ENCODE results near the gene HHATL. TPM values are rescaled to one million over a fixed set of nuclear protein-coding genes. Genes with fewer than 3 reads are reported as not detected.

Gene HHATL
- total and polyA plus RNA-seq, 7 donors = 37.0 to 276 (median 166) TPM

DNA sequence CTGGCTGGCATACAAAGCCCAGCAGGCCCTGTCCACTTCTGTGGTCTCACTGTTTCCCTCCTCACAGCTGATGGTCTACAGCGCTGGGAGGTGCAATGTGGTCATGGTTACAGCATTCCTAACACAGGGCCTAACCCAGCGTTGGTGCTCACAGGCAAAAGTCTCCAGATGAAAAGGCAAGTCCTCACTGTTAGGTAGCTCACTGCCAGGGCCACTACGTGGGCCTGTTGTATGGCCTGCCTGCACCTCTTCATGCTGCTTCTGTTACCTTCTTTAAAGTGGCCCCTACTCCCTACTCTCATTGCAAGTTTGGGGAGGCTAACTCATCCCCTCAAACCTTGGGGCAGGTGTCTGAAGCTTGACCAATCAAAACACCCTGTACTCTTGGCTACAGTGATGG lies 39.2 kb upstream of the HHATL start:
- TF ChIP-seq CTCF (IDR thresholded peaks at IDR 0.05) = no peak
- peaks cover 41% of the 10 kb centered on the region for H3K4me1 ChIP-seq
- H3K27ac ChIP-seq = peak overlapping the region; percentile 95
- DNase-seq = no peak
- H3K4me3 ChIP-seq = no peak overlapping the region
- intact Hi-C loops (cut with DNase I) = loop anchor here in 1 of 2 donors (2.0 to 10.0 kb wide), 2 partner anchors 39 to 87 kb away; partner anchors contain the start of genes HHATL and ZBTB47
- 73 to 77% (median 74%) methylated on average over 3 of the region's 3 CpGs for WGBS, 3 donors
- ATAC-seq = no peak
- no peaks in the 10 kb centered on the region for H3K27me3 ChIP-seq (ENCODE audit: insufficient read depth in 3 of 3, low read length in 2 of 3)
- H3K36me3 ChIP-seq (ENCODE audit: insufficient read depth in 1 of 2, low read depth in 1 of 2) = no peaks in the 10 kb centered on the region
- no peaks in the 10 kb centered on the region for H3K9me3 ChIP-seq

DNA sequence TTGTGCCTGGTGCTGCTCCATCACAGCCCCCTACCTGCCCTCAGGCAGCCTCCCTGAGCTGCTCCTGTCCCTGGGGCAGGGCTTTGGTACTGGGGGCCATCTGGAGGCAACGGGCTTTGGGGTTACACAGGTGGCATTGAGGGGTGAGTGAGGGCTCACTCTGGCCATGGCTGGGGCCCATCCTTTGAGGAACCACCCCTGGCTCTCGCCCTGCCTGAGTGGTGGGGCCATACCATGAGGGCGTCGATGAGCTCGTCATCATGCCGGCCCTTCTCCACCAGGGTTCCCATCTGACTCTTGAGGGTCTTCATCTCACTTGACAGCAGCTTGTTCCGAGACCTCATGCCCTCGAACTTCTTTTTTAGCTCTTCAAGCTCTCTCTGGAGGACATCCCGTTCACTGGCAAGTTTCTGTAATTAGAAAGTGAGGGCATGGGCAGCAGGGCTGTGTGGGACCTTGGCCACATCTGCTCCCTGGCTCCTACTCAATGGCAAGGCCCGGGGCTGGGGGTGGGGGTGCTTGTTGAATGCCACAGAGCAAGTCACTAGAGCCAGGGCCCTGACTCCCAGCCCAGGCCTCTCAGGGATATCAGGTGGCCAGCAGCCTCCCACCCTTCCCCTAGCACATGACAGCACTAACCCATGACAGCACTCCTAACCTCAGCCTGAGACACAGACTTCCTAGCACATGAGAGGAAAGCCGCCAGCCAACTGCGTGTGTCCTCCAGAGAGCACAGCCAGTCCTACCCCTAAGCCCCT lies 37.0 kb upstream of the HHATL start:
- WGBS, 3 donors = 36 to 47% (median 40%) methylated on average over 12 of the region's 12 CpGs
- Histone ChIP-seq H3K27me3 (ENCODE audit: insufficient read depth in 3 of 3, low read length in 2 of 3) (no peaks in the 10 kb centered on the region), H3K27ac (peak overlapping the region; percentile 95), H3K9me3 (no peaks in the 10 kb centered on the region), H3K4me1 (peaks cover 34% of the 10 kb centered on the region), H3K36me3 (ENCODE audit: insufficient read depth in 1 of 2, low read depth in 1 of 2) (no peaks in the 10 kb centered on the region), H3K4me3 (no peak overlapping the region)
- DNase-seq (peak; percentile 89 to 98), ATAC-seq (peak; percentile 92 to 96 (median 96))
- no peak for TF ChIP-seq CTCF (IDR thresholded peaks at IDR 0.05)
- intact Hi-C loops (cut with DNase I) = loop anchor here (1.0 to 10.0 kb wide), 3 partner anchors 37 to 85 kb away; partner anchors contain the start of genes HHATL (in 2 of the 2) and ZBTB47 (in 1 of the 2)

GRCh38 chr3:42736531-42736930 lies 33.9 kb upstream of the HHATL start:
- TF ChIP-seq CTCF (IDR thresholded peaks at IDR 0.05) = no peak
- no peaks in the 10 kb centered on the region for H3K9me3 ChIP-seq
- intact Hi-C loops (cut with DNase I) = no loop called here
- no peaks in the 10 kb centered on the region for H3K27me3 ChIP-seq (ENCODE audit: insufficient read depth in 3 of 3, low read length in 2 of 3)
- H3K27ac ChIP-seq = no peak overlapping the region
- DNase-seq (no peak), ATAC-seq (no peak)
- no peaks in the 10 kb centered on the region for H3K36me3 ChIP-seq (ENCODE audit: insufficient read depth in 1 of 2, low read depth in 1 of 2)
- WGBS, 3 donors = 67 to 88% (median 67%) methylated on average over 6 of the region's 6 CpGs
- peaks cover 28% of the 10 kb centered on the region for H3K4me1 ChIP-seq
- no peak overlapping the region for H3K4me3 ChIP-seq

DNA sequence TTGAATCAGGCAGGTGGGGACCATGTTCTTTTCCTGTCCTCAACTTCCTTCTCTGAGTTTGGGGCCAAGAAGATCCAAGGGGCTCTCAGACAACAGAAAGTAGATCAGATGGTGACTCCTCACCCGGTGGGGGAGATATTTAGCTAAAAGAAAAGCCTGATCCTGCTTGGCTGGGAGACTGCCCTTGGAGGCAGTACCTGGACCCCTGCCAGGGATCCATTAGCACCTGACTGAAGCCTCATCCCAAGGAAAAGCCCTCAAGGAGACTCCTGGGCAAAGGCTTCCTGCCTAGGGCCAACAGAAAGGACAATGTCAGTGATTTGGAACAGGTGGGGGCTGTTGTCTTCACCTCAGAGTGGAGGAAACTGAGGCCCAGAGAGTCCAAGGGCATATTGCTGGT lies 33.5 kb upstream of the HHATL start:
- H3K36me3 ChIP-seq (ENCODE audit: insufficient read depth in 1 of 2, low read depth in 1 of 2) = no peaks in the 10 kb centered on the region
- TF ChIP-seq CTCF (IDR thresholded peaks at IDR 0.05) = no peak
- intact Hi-C loops (cut with DNase I) = no loop called here
- no peak overlapping the region for H3K27ac ChIP-seq
- peaks cover 25% of the 10 kb centered on the region for H3K4me1 ChIP-seq
- WGBS, 3 donors = 9 to 48% (median 10%) methylated on average over 1 of the region's 1 CpG
- no peak for ATAC-seq
- no peaks in the 10 kb centered on the region for H3K9me3 ChIP-seq
- H3K27me3 ChIP-seq (ENCODE audit: insufficient read depth in 3 of 3, low read length in 2 of 3) = no peaks in the 10 kb centered on the region
- DNase-seq = no peak
- H3K4me3 ChIP-seq = no peak overlapping the region

All from psoas muscle (tissue), 8 donors.